Tibial nerve (tissue), 4 donors: ENCODE data around the gene ZNF662.

Experiments
- CTCF ChIP-seq, 5 experiments: fragments of 200-600 bp in 3 of 5; fragments of 450-650 bp in 2 of 5; sonication (generic) in 3 of 5; IDR thresholded peaks; one replicate each; pipeline ENCODE4 v1.5.1; 2016 to 2019; ENCODE audit warnings: antibody characterized with exemption in 5 of 5, mild to moderate bottlenecking in 3 of 5, moderate library complexity in 2 of 5
- EP300 ChIP-seq, 2 donors: sonication (generic); formaldehyde crosslinking; IDR thresholded peaks; one replicate each; pipeline ENCODE4 v1.6.1; 2017; ENCODE audit warnings: antibody characterized with exemption in 2 of 2, mild to moderate bottlenecking in 1 of 2
- POLR2A ChIP-seq, 2 donors: fragments of 450-650 bp; IDR thresholded peaks; one replicate each; pipeline ENCODE4 v1.6.1; 2017; ENCODE audit warnings: antibody characterized with exemption in 2 of 2, mild to moderate bottlenecking in 2 of 2, moderate library complexity in 2 of 2

- TF ChIP-seq EP300 (IDR thresholded peaks at IDR 0.05) (no peak), CTCF (IDR thresholded peaks at IDR 0.05) (no peak), POLR2A (IDR thresholded peaks at IDR 0.05) (no peak)
Measured at GRCh38 chr3:42892169-42892568, 13.8 kb upstream of the ZNF662 start.
